Keratinocyte (primary cell): ENCODE measurements around the gene NET1. TPM values are rescaled to one million over a fixed set of nuclear protein-coding genes. Genes with fewer than 3 reads are reported as not detected.

Source experiments
- DNase-seq: peaks from one replicate; pipeline ENCODE4 v3.0.0-alpha.2; 2011; ENCODE audit warnings: low read depth, missing footprints, low spot score
- FAIRE-seq: peaks from 2 replicates; lab custom pipeline; 2011; peaks lifted over from hg19 to GRCh38; lab: Jason Lieb, UNC
- H2AFZ ChIP-seq: 2 replicates; pipeline ENCODE4 v1.6.0; 2012; ENCODE audit warnings: low read length, control low read depth, inconsistent platforms; ENCODE audit not compliant: control insufficient read depth
- H3K27ac ChIP-seq: 2 replicates; pipeline ENCODE4 v1.5.1; 2011; ENCODE audit warnings: low read length; ENCODE audit not compliant: control insufficient read depth, insufficient read depth
- H3K27me3 ChIP-seq: 3 replicates; pipeline ENCODE4 v1.6.0; 2011; ENCODE audit warnings: low read length; ENCODE audit not compliant: control insufficient read depth, insufficient read depth; ENCODE audit errors: extremely low read depth
- H3K36me3 ChIP-seq, 2 experiments: 2 replicates in 1 of 2; 3 replicates in 1 of 2; pipeline ENCODE4 v1.5.1; 2011; ENCODE audit warnings: low read length in 2 of 2, mild to moderate bottlenecking in 1 of 2; ENCODE audit not compliant: control insufficient read depth in 2 of 2, insufficient read depth in 2 of 2; ENCODE audit errors: extremely low read depth in 1 of 2
- H3K4me1 ChIP-seq: 3 replicates; pipeline ENCODE4 v1.5.1; 2011; ENCODE audit warnings: low read length; ENCODE audit not compliant: control insufficient read depth, insufficient read depth; ENCODE audit errors: extremely low read depth
- H3K4me2 ChIP-seq: 3 replicates; pipeline ENCODE4 v1.6.0; 2011; ENCODE audit warnings: low read depth, low read length; ENCODE audit not compliant: control insufficient read depth, insufficient read depth; ENCODE audit errors: extremely low read depth
- H3K4me3 ChIP-seq, 3 experiments: fragments of 200-600 bp in 1 of 3; sonication (generic) in 1 of 3; 2 replicates in 2 of 3; 3 replicates in 1 of 3; pipeline ENCODE4 v1.5.1; 2011 to 2016; ENCODE audit warnings: low read length in 3 of 3, mild to moderate bottlenecking in 3 of 3, control low read depth in 2 of 3, inconsistent platforms in 1 of 3, low read depth in 1 of 3, mixed read lengths in 1 of 3, mixed run types in 1 of 3, moderate library complexity in 1 of 3; ENCODE audit not compliant: control insufficient read depth in 2 of 3, insufficient read depth in 2 of 3; ENCODE audit errors: extremely low read depth in 1 of 3
- H3K79me2 ChIP-seq: 2 replicates; pipeline ENCODE4 v1.6.0; 2012; ENCODE audit warnings: low read length; ENCODE audit not compliant: control insufficient read depth, insufficient read depth
- H3K9ac ChIP-seq: 3 replicates; pipeline ENCODE4 v1.6.0; 2011; ENCODE audit warnings: low read length; ENCODE audit not compliant: control insufficient read depth, insufficient read depth; ENCODE audit errors: extremely low read depth
- H3K9me1 ChIP-seq: 3 replicates; pipeline ENCODE4 v1.6.0; 2011; ENCODE audit warnings: low read length; ENCODE audit not compliant: control insufficient read depth, insufficient read depth; ENCODE audit errors: extremely low read depth
- H3K9me3 ChIP-seq: 2 replicates; pipeline ENCODE4 v1.5.1; 2012; ENCODE audit warnings: low read depth, low read length; ENCODE audit not compliant: control insufficient read depth
- H4K20me1 ChIP-seq: 3 replicates; pipeline ENCODE4 v1.6.0; 2011; ENCODE audit warnings: low read length; ENCODE audit not compliant: control insufficient read depth, insufficient read depth; ENCODE audit errors: extremely low read depth
- EZH2 ChIP-seq: IDR thresholded peaks from one replicate; pipeline ENCODE4 v1.6.1; 2012; ENCODE audit warnings: inconsistent platforms, mild to moderate bottlenecking, low read length, moderate library complexity
- dilution Hi-C: fragments of 300-500 bp; cut with MboI; formaldehyde crosslinking; loops from one replicate; pipeline ENCODE4 v1.7.0; 2020; ENCODE audit warnings: low sequenced_read_pairs; ENCODE audit not compliant: extremely low pct_ligation_motif_present
- polyA plus RNA-seq, 5 experiments: library from polyadenylated mRNA; depleted of rRNA in 3 of 5; stranded (reverse) in 3 of 5; stranded (forward) in 1 of 5; unstranded in 1 of 5; fragments of >200 nt; gene quantifications; 1 replicate in 1 of 5; 2 replicates in 3 of 5; 3 replicates in 1 of 5; pipeline versions ENCODE4 v1.2.1 to v1.2.3, GENCODE V29; 2011 to 2012; ENCODE audit warnings: missing spikeins in 2 of 5, low read depth in 1 of 5, low replicate concordance in 1 of 5
- TF ChIP-seq, protein P1 (sequence below), 3 experiments: IDR thresholded peaks in 1 of 3; conservative IDR thresholded peaks in 1 of 3; optimal IDR thresholded peaks in 1 of 3; 2 replicates in 2 of 3; 3 replicates in 1 of 3; pipeline versions ENCODE3 to v1.5.1; 2011; ENCODE audit warnings: low read length in 3 of 3, mild to moderate bottlenecking in 3 of 3, moderate library complexity in 2 of 3, control low read depth in 1 of 3, inconsistent platforms in 1 of 3; ENCODE audit not compliant: insufficient read depth in 2 of 3; ENCODE audit errors: extremely low read depth in 1 of 3

Gene NET1
- polyA plus RNA-seq, 1 donor (not counting 4 experiments of a cell fraction or from before 2014, with no cell fraction given), result 214 TPM

DNA sequence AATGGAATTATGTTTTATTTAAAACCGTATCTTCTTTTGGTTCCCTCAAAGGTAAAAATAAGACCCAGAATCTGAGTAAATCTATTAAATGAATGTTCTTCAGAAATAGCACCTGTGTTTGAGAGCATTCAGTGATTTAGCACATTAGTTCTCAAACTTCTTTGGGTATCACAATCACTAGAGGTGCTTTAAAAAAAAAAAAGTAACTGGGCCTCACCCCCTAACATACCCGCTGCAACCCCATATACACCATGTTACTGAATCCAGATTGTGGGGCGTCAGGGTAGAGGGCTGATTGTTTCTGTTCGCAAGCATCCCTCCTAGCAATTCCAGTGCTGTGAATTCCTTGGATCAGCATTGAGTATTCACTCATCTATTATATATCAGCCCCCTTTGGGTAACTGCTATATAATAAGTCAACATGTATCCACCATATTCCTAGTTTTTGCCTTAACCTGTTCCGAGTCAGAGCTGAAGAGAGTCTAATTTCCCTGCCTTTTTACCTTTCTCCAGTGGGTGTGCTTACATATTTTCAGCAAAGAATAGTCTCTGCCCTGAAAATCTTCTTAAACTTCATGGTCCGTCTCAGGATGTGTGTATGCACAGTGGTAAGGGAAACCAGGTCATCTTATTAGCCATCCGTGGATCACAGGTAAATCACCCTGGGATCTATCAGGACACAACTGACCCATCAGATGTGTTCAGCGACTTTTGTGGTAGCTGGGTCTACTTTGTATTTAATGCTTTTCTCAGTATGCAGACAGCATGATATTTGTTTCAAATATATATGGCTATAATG, 46.8 kb downstream of the NET1 start:
- H3K4me2 ChIP-seq, result no peak overlapping the region
- FAIRE-seq, result no peak
- peaks cover 22 to 28% of the 10 kb centered on the region in 2 experiments for H3K36me3 ChIP-seq
- DNase-seq, result no peak
- peaks cover 16% of the 10 kb centered on the region for H3K79me2 ChIP-seq
- H2AFZ ChIP-seq, result no peak overlapping the region
- no peak overlapping the region for H3K27ac ChIP-seq
- H3K27me3 ChIP-seq, result no peaks in the 10 kb centered on the region
- H3K4me3 ChIP-seq, result no peak overlapping the region
- H3K9me3 ChIP-seq, result no peaks in the 10 kb centered on the region
- no peaks in the 10 kb centered on the region for H4K20me1 ChIP-seq
- no peaks in the 10 kb centered on the region for H3K4me1 ChIP-seq
- dilution Hi-C loops, result no loop called here
- no peaks in the 10 kb centered on the region for H3K9me1 ChIP-seq
- TF ChIP-seq, protein P1, sequence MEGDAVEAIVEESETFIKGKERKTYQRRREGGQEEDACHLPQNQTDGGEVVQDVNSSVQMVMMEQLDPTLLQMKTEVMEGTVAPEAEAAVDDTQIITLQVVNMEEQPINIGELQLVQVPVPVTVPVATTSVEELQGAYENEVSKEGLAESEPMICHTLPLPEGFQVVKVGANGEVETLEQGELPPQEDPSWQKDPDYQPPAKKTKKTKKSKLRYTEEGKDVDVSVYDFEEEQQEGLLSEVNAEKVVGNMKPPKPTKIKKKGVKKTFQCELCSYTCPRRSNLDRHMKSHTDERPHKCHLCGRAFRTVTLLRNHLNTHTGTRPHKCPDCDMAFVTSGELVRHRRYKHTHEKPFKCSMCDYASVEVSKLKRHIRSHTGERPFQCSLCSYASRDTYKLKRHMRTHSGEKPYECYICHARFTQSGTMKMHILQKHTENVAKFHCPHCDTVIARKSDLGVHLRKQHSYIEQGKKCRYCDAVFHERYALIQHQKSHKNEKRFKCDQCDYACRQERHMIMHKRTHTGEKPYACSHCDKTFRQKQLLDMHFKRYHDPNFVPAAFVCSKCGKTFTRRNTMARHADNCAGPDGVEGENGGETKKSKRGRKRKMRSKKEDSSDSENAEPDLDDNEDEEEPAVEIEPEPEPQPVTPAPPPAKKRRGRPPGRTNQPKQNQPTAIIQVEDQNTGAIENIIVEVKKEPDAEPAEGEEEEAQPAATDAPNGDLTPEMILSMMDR (optimal IDR thresholded peaks at IDR 0.05 in 1 of 3, IDR thresholded peaks at IDR 0.05 in 1 of 3, conservative IDR thresholded peaks at IDR 0.05 in 1 of 3; ENCODE audit: extremely low read depth in 1 of 3, insufficient read depth in 2 of 3, low read length in 3 of 3), result no peak
- TF ChIP-seq EZH2, result no peak
- H3K9ac ChIP-seq, result no peak overlapping the region

DNA sequence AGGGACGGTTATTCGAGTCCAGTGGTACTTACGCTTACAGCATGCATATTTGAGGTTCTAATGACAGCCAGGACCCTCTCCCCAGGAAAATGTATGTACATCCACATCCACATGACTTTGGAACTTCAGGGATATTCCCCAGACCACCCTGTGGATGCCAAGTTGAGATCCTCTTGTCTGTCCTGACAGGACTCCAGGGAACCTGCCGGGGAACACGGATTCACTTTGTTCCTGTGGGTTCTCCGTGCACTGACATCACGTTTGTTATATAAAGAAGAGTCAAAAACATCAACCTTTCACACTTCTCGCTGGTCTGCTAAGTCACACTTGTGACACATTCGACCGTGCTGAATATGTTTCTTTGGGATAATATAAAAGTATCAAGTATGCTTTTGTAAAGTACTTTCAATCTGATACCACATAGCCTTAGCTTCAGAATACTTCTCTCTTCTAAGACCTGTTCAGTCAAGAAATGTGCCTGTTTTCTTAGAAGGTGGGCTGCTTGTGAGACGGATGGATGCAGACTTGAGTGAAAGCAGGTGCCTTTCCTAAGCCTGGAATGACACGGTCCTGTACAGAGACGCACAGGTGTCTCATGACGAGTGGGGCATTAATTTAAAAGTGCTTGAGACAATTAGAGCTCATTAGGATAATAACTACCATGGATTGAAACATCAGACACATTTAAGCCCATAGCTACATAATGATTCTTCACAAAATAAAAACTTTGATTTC, 48.3 kb downstream of the NET1 start:
- Histone ChIP-seq H3K4me3 (no peak overlapping the region), H3K9me1 (no peaks in the 10 kb centered on the region), H2AFZ (no peak overlapping the region), H3K9me3 (no peaks in the 10 kb centered on the region), H3K9ac (no peak overlapping the region), H3K27me3 (no peaks in the 10 kb centered on the region), H3K36me3 (peaks cover 13 to 24% of the 10 kb centered on the region in 2 experiments), H3K4me1 (peaks cover 5% of the 10 kb centered on the region), H4K20me1 (no peaks in the 10 kb centered on the region), H3K27ac (no peak overlapping the region), H3K4me2 (no peak overlapping the region), H3K79me2 (peaks cover 9% of the 10 kb centered on the region)
- no peak for FAIRE-seq
- no peak for DNase-seq
- TF ChIP-seq, protein P1 (optimal IDR thresholded peaks at IDR 0.05 in 1 of 3, IDR thresholded peaks at IDR 0.05 in 1 of 3, conservative IDR thresholded peaks at IDR 0.05 in 1 of 3; ENCODE audit: extremely low read depth in 1 of 3, insufficient read depth in 2 of 3, low read length in 3 of 3), result no peak
- no peak for TF ChIP-seq EZH2
- dilution Hi-C loops, result no loop called here
